GM23338 (cell line): ENCODE data around the gene LPIN1. TPM values are rescaled to one million over a fixed set of nuclear protein-coding genes. Genes with fewer than 3 reads are reported as not detected.

Experiments
- ATAC-seq: fragments of 200-7000 bp; cut with Tn5 transposase; 3 replicates; pipeline ENCODE4 v1.9.1; 2020
- DNase-seq: peaks from one replicate; pipeline ENCODE4 v3.0.0-alpha.2; 2015; ENCODE audit warnings: low spot score
- H2AFZ ChIP-seq: fragments of 200-600 bp; sonication (generic); 2 replicates; pipeline ENCODE4 v1.8.0; 2016; ENCODE audit warnings: antibody characterized with exemption, mild to moderate bottlenecking, moderate library complexity
- H3F3A ChIP-seq: fragments of 200-600 bp; sonication (generic); replicated peaks from 2 replicates; pipeline ENCODE4 v1.8.0; 2017; ENCODE audit warnings: antibody characterized with exemption, mixed run types, low read depth
- H3K27ac ChIP-seq: fragments of 200-600 bp; sonication (generic); 2 replicates; pipeline ENCODE4 v1.6.1; 2016; ENCODE audit warnings: low read depth
- H3K27me3 ChIP-seq: fragments of 200-600 bp; sonication (generic); 2 replicates; pipeline ENCODE4 v1.8.0; 2016; ENCODE audit warnings: mild to moderate bottlenecking, mixed run types, moderate library complexity; ENCODE audit not compliant: insufficient read depth
- H3K36me3 ChIP-seq: fragments of 200-600 bp; sonication (generic); 2 replicates; pipeline ENCODE4 v1.8.0; 2016; ENCODE audit warnings: mild to moderate bottlenecking; ENCODE audit not compliant: insufficient read depth
- H3K4me1 ChIP-seq: fragments of 200-600 bp; sonication (generic); 2 replicates; pipeline ENCODE4 v1.8.0; 2016; ENCODE audit warnings: mild to moderate bottlenecking, moderate library complexity; ENCODE audit not compliant: insufficient read depth
- H3K4me2 ChIP-seq: fragments of 200-600 bp; sonication (generic); 2 replicates; pipeline ENCODE4 v1.7.1; 2017; ENCODE audit warnings: mixed run types
- H3K4me3 ChIP-seq: fragments of 200-600 bp; sonication (generic); 2 replicates; pipeline ENCODE4 v1.6.1; 2016; ENCODE audit warnings: mixed run types
- H3K79me2 ChIP-seq: fragments of 200-600 bp; sonication (generic); replicated peaks from 2 replicates; pipeline ENCODE4 v1.8.0; 2017; ENCODE audit warnings: mild to moderate bottlenecking; ENCODE audit not compliant: insufficient read depth
- H3K9me2 ChIP-seq: fragments of 200-600 bp; sonication (generic); 2 replicates; pipeline ENCODE4 v1.8.0; 2017; ENCODE audit not compliant: insufficient read depth
- H4K20me1 ChIP-seq: fragments of 200-600 bp; sonication (generic); replicated peaks from 2 replicates; pipeline ENCODE4 v1.8.0; 2017; ENCODE audit warnings: mild to moderate bottlenecking; ENCODE audit not compliant: insufficient read depth
- H3K27ac Mint-ChIP-seq: 2 replicates; pipeline ENCODE4 v1.8.0; 2020; ENCODE audit warnings: inconsistent platforms, mild to moderate bottlenecking, moderate library complexity, mixed read lengths
- H3K27me3 Mint-ChIP-seq: 3 replicates; pipeline ENCODE4 v1.8.0; 2022; ENCODE audit warnings: low read depth, mild to moderate bottlenecking, moderate library complexity, mixed read lengths, inconsistent platforms; ENCODE audit not compliant: insufficient read depth, poor library complexity
- H3K36me3 Mint-ChIP-seq: 3 replicates; pipeline ENCODE4 v1.8.0; 2021; ENCODE audit warnings: low read depth, mild to moderate bottlenecking, inconsistent platforms, moderate library complexity, mixed read lengths
- H3K4me1 Mint-ChIP-seq: 3 replicates; pipeline ENCODE4 v1.8.0; 2020; ENCODE audit warnings: mild to moderate bottlenecking, inconsistent platforms, mixed read lengths
- H3K4me3 Mint-ChIP-seq: 3 replicates; pipeline ENCODE4 v1.8.0; 2021; ENCODE audit warnings: moderate library complexity, mild to moderate bottlenecking, inconsistent platforms, mixed read lengths
- H3K9me3 Mint-ChIP-seq: 3 replicates; pipeline ENCODE4 v1.8.0; 2020; ENCODE audit warnings: moderate library complexity, mild to moderate bottlenecking, inconsistent platforms, mixed read lengths
- CREB1 ChIP-seq: fragments of 250-450 bp; sonication (Bioruptor Pico); IDR thresholded peaks from 2 replicates; pipeline ENCODE4 v1.5.0; 2020; ENCODE audit warnings: low read depth, mild to moderate bottlenecking, moderate library complexity
- ETS1 ChIP-seq: IDR thresholded peaks from 2 replicates; pipeline ENCODE4 v1.6.1; 2016; ENCODE audit warnings: antibody characterized with exemption
- EZH2 ChIP-seq: fragments of 200-600 bp; sonication (generic); IDR thresholded peaks from one replicate; pipeline ENCODE4 v1.8.0; 2017; ENCODE audit warnings: antibody characterized with exemption, mild to moderate bottlenecking, low read depth; ENCODE audit not compliant: unreplicated experiment
- EZH2phosphoT487 ChIP-seq: fragments of 200-600 bp; sonication (generic); IDR thresholded peaks from one replicate; pipeline ENCODE4 v1.8.1; 2018; ENCODE audit warnings: antibody characterized with exemption; ENCODE audit not compliant: unreplicated experiment
- JUNB ChIP-seq: IDR thresholded peaks from one replicate; pipeline ENCODE4 v1.6.1; 2016; ENCODE audit warnings: antibody characterized with exemption; ENCODE audit not compliant: unreplicated experiment
- NANOG ChIP-seq: IDR thresholded peaks from 2 replicates; pipeline ENCODE4 v1.6.1; 2016; ENCODE audit warnings: antibody characterized with exemption, borderline replicate concordance
- POLR2AphosphoS5 ChIP-seq: IDR thresholded peaks from 2 replicates; pipeline ENCODE4 v1.6.1; 2016; ENCODE audit warnings: antibody characterized with exemption, low read depth
- STAT1 ChIP-seq: IDR thresholded peaks from one replicate; pipeline ENCODE4 v1.6.1; 2016; ENCODE audit warnings: antibody characterized with exemption; ENCODE audit not compliant: unreplicated experiment
- ZNF114 ChIP-seq: fragments of 250-450 bp; sonication (Bioruptor Pico); IDR thresholded peaks from 2 replicates; pipeline ENCODE4 v1.5.0; 2020; ENCODE audit warnings: mild to moderate bottlenecking, moderate library complexity
- ZNF331 ChIP-seq: fragments of 250-450 bp; sonication (Bioruptor Pico); IDR thresholded peaks from 2 replicates; pipeline ENCODE4 v1.5.0; 2020; ENCODE audit warnings: low read depth, mild to moderate bottlenecking, moderate library complexity
- ZNF462 ChIP-seq: fragments of 250-450 bp; sonication (Bioruptor Pico); IDR thresholded peaks from 2 replicates; pipeline ENCODE4 v1.5.0; 2020; ENCODE audit warnings: mild to moderate bottlenecking, moderate library complexity
- polyA plus RNA-seq: library from polyadenylated mRNA; unstranded; fragments of >200 nt; fragmentation: Nextera tagmentation; extraction: Ambion mirVana; gene quantifications from 2 replicates; pipeline ENCODE4 v1.2.1, GENCODE V29; 2016
- total RNA-seq: library from RNA; depleted of rRNA; stranded (reverse); fragments of >200 nt; shearing (Covaris generic); gene quantifications from 2 replicates; pipeline ENCODE4 v1.2.3, GENCODE V29; 2014
- TF ChIP-seq, protein P1 (sequence below), 2 experiments: fragments of 200-600 bp in 1 of 2; sonication (generic) in 1 of 2; conservative IDR thresholded peaks; 2 replicates each; pipeline versions ENCODE4 v1.5.1 to v1.6.1; 2016 to 2017; ENCODE audit warnings: antibody characterized with exemption in 2 of 2, low read depth in 2 of 2, mild to moderate bottlenecking in 2 of 2, moderate library complexity in 1 of 2

LPIN1 gene
- total and polyA plus RNA-seq, 2 experiments from 2014 or later: 4.4 to 9.5 TPM

- peaks cover 2% of the 10 kb centered on the region for H3K27me3 Mint-ChIP-seq
- no peaks in the 10 kb centered on the region; the same call in 2 of the 3 replicates for H3K4me1 Mint-ChIP-seq
- H2AFZ ChIP-seq: no peak overlapping the region
- 0 out of 2 replicates have a peak, but pooled peaks cover 4% of the 10 kb centered on the region for H3K9me2 ChIP-seq
- H3K36me3 ChIP-seq: no peaks in the 10 kb centered on the region
- H3K9me3 Mint-ChIP-seq: peaks cover 5% of the 10 kb centered on the region
- no peak for ATAC-seq
- H3K4me3 ChIP-seq: no peak overlapping the region
- H3K4me3 Mint-ChIP-seq: no peak overlapping the region
- no peaks in the 10 kb centered on the region for H3K27me3 ChIP-seq
- H3K27ac ChIP-seq: no peak overlapping the region
- H3K4me1 ChIP-seq: no peaks in the 10 kb centered on the region
- H3K36me3 Mint-ChIP-seq: peaks cover 4% of the 10 kb centered on the region; the same call in 1 of the 3 replicates
- DNase-seq: no peak
- H4K20me1 ChIP-seq: no peaks in the 10 kb centered on the region
- H3F3A ChIP-seq: no peaks in the 10 kb centered on the region
- TF ChIP-seq ZNF331 (CRISPR knock-in tag): no peak
- TF ChIP-seq, protein P1, sequence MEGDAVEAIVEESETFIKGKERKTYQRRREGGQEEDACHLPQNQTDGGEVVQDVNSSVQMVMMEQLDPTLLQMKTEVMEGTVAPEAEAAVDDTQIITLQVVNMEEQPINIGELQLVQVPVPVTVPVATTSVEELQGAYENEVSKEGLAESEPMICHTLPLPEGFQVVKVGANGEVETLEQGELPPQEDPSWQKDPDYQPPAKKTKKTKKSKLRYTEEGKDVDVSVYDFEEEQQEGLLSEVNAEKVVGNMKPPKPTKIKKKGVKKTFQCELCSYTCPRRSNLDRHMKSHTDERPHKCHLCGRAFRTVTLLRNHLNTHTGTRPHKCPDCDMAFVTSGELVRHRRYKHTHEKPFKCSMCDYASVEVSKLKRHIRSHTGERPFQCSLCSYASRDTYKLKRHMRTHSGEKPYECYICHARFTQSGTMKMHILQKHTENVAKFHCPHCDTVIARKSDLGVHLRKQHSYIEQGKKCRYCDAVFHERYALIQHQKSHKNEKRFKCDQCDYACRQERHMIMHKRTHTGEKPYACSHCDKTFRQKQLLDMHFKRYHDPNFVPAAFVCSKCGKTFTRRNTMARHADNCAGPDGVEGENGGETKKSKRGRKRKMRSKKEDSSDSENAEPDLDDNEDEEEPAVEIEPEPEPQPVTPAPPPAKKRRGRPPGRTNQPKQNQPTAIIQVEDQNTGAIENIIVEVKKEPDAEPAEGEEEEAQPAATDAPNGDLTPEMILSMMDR (conservative IDR thresholded peaks at IDR 0.05; ENCODE audit: low read depth in 2 of 2): no peak
- TF ChIP-seq EZH2: no peak
- no peak for TF ChIP-seq ETS1
- no peak for TF ChIP-seq POLR2AphosphoS5
- no peak for TF ChIP-seq STAT1
- no peak overlapping the region for H3K27ac Mint-ChIP-seq
- no peaks in the 10 kb centered on the region for H3K79me2 ChIP-seq
- H3K4me2 ChIP-seq: no peak overlapping the region
Measured at GRCh38 chr2:11709293-11709692, 37.1 kb upstream of the LPIN1 start.

- Histone ChIP-seq H3K27me3 (no peaks in the 10 kb centered on the region), H3K4me1 (no peaks in the 10 kb centered on the region), H3K9me2 (0 out of 2 replicates have a peak, but pooled peaks cover 1% of the 10 kb centered on the region), H3K79me2 (no peaks in the 10 kb centered on the region), H3K27ac (no peak overlapping the region), H3F3A (no peaks in the 10 kb centered on the region), H2AFZ (no peak overlapping the region), H3K4me2 (no peak overlapping the region), H3K36me3 (no peaks in the 10 kb centered on the region), H4K20me1 (no peaks in the 10 kb centered on the region), H3K4me3 (no peak overlapping the region)
- H3K27ac Mint-ChIP-seq: no peak overlapping the region
- DNase-seq: no peak
- H3K4me1 Mint-ChIP-seq: no peaks in the 10 kb centered on the region; the same call in 2 of the 3 replicates
- peaks cover 4% of the 10 kb centered on the region; the same call in 1 of the 3 replicates for H3K36me3 Mint-ChIP-seq
- no peak overlapping the region for H3K4me3 Mint-ChIP-seq
- no peak for ATAC-seq
- H3K9me3 Mint-ChIP-seq: peaks cover 5% of the 10 kb centered on the region
- peaks cover 2% of the 10 kb centered on the region for H3K27me3 Mint-ChIP-seq
- TF ChIP-seq NANOG (no peak), EZH2phosphoT487 (no peak), ETS1 (no peak), STAT1 (no peak), ZNF114 (CRISPR knock-in tag) (no peak), ZNF331 (CRISPR knock-in tag) (no peak), JUNB (no peak), CREB1 (no peak), ZNF462 (CRISPR knock-in tag) (no peak)
Measured at GRCh38 chr2:11710210-11710609, 36.2 kb upstream of the LPIN1 start.
